22Rv1 (cell line): ENCODE results near the gene NCOA1.

Experiments used
- H3K27ac ChIP-seq: fragments of 450-650 bp; 2 replicates; pipeline ENCODE4 v1.5.1; 2017
- CTCF ChIP-seq: fragments of 450-650 bp; IDR thresholded peaks from 2 replicates; pipeline ENCODE4 v1.5.1; 2017; ENCODE audit warnings: mild to moderate bottlenecking
- ZFX ChIP-seq: fragments of 450-650 bp; IDR thresholded peaks from 2 replicates; pipeline ENCODE4 v1.6.1; 2017; ENCODE audit warnings: antibody characterized with exemption, borderline replicate concordance

Gene NCOA1

GRCh38 chr2:24652265-24653182 is 161.5 kb downstream of the NCOA1 start:
- H3K27ac ChIP-seq, result no peak overlapping the region
- TF ChIP-seq CTCF (no peak), ZFX (no peak)

- TF ChIP-seq CTCF, result no peak
- TF ChIP-seq ZFX, result no peak
- no peak overlapping the region for H3K27ac ChIP-seq
These were observed 166.8 kb downstream of the NCOA1 start for GRCh38 chr2:24657818-24658217.

- H3K27ac ChIP-seq, result no peak overlapping the region
- TF ChIP-seq ZFX, result no peak
- TF ChIP-seq CTCF, result no peak
These were observed 167.6 kb downstream of the NCOA1 start for GRCh38 chr2:24658531-24659202.

GRCh38 chr2:24659862-24660261 is 168.8 kb downstream of the NCOA1 start:
- H3K27ac ChIP-seq, result no peak overlapping the region
- TF ChIP-seq CTCF (no peak), ZFX (no peak)

- H3K27ac ChIP-seq, result no peak overlapping the region
- TF ChIP-seq ZFX, result no peak
- TF ChIP-seq CTCF, result no peak
These were observed 176.5 kb downstream of the NCOA1 start for GRCh38 chr2:24667542-24667941.

- H3K27ac ChIP-seq, result no peak overlapping the region
- TF ChIP-seq ZFX, result no peak
These were observed 180.2 kb downstream of the NCOA1 start for GRCh38 chr2:24671230-24671629.

- TF ChIP-seq ZFX (no peak), CTCF (no peak)
- no peak overlapping the region for H3K27ac ChIP-seq
These were observed 181.5 kb downstream of the NCOA1 start for GRCh38 chr2:24672589-24672988.
